ENCODE measurements around the gene NUDT14.

NUDT14 gene

DNA sequence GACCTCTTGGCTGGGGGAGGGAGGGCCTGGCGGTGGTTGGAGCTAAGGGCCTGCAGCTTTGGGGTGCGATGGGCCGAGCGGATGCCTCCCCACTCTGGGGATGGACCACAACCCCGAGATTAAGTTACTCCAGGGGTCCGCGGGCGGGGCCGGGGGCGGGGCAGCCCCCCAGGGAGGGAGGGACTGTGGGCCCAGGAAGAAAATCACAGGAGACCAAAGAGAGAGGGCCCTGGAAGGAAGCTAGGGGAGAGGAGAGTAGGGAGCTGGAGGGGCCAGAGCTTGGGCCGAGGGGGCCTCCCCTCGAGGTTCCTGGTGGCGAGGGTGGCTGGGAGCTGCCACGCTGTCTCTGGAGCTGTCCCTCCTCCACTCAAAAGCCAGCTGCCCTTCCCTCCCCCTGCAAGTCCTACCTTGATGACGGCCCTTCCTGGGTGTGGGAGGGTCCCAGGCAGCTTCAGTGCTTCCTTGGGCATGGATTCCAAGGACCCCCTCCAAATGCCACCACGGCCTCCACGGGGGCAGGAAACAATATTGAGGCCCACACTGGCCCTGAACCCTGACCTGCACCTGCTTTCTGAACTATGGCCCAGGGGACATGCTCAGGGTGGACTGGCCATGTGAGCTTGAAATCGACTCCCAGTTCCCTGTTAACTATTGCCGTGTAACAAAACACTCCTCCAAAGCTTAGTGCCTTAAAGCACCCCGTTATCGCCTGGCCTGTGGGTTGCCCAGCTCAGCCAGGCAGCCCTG, 610 bp upstream of the NUDT14 start:
- H3K9me3 Mint-ChIP-seq, result no peaks in the 10 kb centered on the region
- H3K4me1 Mint-ChIP-seq, result peaks cover 9% of the 10 kb centered on the region
- peak overlapping the region; percentile 72 to 84 (median 81) for H3K4me3 Mint-ChIP-seq
- H3K36me3 Mint-ChIP-seq (ENCODE audit: low read depth), result no peaks in the 10 kb centered on the region
- peak overlapping the region in 1 of 3 experiments; percentile 39 for H3K27ac Mint-ChIP-seq
- TF ChIP-seq CTCF (IDR thresholded peaks at IDR 0.05; ENCODE audit: unreplicated experiment in 3 of 3), result no peak
- H3K27me3 Mint-ChIP-seq (ENCODE audit: low read depth), result peaks cover 11% of the 10 kb centered on the region

GRCh38 chr14:105179191-105179590, 1.9 kb downstream of the NUDT14 start:
- H3K9me3 Mint-ChIP-seq, result no peaks in the 10 kb centered on the region
- H3K27me3 Mint-ChIP-seq (ENCODE audit: low read depth), result peaks cover 11% of the 10 kb centered on the region
- H3K4me3 Mint-ChIP-seq, result no peak overlapping the region
- TF ChIP-seq CTCF (IDR thresholded peaks at IDR 0.05; ENCODE audit: unreplicated experiment in 3 of 3), result no peak
- no peak overlapping the region for H3K27ac Mint-ChIP-seq
- H3K4me1 Mint-ChIP-seq, result peaks cover 9% of the 10 kb centered on the region
- H3K36me3 Mint-ChIP-seq (ENCODE audit: low read depth), result no peaks in the 10 kb centered on the region

DNA sequence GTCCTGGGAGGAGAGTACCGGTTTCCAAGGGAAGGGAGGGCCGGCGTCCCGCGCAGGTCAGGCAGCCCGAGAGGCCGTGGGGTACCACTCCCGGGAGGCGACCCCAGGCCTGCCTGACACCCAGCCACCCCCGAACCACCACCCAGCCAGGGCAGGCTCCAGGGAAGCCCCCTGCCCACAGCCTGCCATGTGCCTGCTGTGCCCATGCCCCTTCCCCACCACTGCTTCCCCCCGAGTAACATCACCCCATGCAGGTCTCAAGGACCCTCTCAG, 2.3 kb downstream of the NUDT14 start:
- peak overlapping the region; percentile 61 to 79 (median 69) for H3K4me3 Mint-ChIP-seq
- no peaks in the 10 kb centered on the region for H3K36me3 Mint-ChIP-seq (ENCODE audit: low read depth)
- peaks cover 11% of the 10 kb centered on the region for H3K27me3 Mint-ChIP-seq (ENCODE audit: low read depth)
- TF ChIP-seq CTCF (IDR thresholded peaks at IDR 0.05; ENCODE audit: unreplicated experiment in 3 of 3), result no peak
- H3K27ac Mint-ChIP-seq, result no peak overlapping the region
- H3K9me3 Mint-ChIP-seq, result no peaks in the 10 kb centered on the region
- H3K4me1 Mint-ChIP-seq, result peaks cover 9% of the 10 kb centered on the region

DNA sequence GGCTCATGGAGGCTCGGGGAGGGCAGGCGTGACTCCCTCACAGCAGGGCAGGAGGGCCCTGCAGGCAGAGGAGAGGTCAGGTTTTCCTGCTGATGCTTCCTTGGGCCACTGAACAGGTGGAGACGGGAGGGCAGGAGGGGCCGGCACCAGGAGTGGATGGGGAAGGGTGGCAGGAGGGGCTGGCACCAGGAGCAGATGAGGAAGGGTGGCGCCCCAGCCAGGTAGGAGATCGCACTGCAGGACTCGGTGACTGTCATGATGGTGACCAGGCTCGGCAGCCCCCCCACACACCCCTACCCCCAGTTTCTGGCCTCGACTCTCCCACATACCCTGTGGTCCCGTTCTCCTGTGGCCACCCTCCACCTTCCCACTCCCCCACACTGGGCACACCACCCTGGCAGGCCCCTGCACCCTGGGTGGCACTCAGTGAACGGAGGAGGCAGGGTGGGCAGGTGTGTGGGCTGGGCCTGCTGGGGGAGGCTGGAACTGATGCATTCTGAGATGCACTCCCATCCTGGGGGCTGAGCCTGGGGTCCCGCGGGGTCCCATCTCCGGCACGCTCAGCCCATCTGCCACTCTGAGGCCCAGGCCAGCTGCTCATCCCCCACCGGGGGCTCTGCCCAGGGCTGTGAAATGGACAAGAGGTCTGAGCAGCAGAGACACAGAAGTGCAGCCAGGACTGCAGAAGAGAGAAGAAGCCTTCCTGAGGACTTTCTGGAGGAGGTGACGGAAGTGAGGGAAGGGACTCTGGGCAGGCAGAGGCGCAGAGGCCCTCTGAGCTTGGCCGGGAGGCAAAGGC, 2.8 kb downstream of the NUDT14 start:
- peak overlapping the region; percentile 61 to 79 (median 69) for H3K4me3 Mint-ChIP-seq
- TF ChIP-seq CTCF (IDR thresholded peaks at IDR 0.05; ENCODE audit: unreplicated experiment in 3 of 3), result no peak
- no peaks in the 10 kb centered on the region for H3K9me3 Mint-ChIP-seq
- H3K4me1 Mint-ChIP-seq, result peaks cover 8% of the 10 kb centered on the region
- H3K36me3 Mint-ChIP-seq (ENCODE audit: low read depth), result no peaks in the 10 kb centered on the region
- H3K27me3 Mint-ChIP-seq (ENCODE audit: low read depth), result peaks cover 6% of the 10 kb centered on the region
- no peak overlapping the region for H3K27ac Mint-ChIP-seq

- no peak overlapping the region for H3K27ac Mint-ChIP-seq
Observed at GRCh38 chr14:105177082-105177481, 4.0 kb downstream of the NUDT14 start.

More at GRCh38 chr14:105177082-105177481, 4.0 kb downstream of the NUDT14 start:
- no peaks in the 10 kb centered on the region for H3K36me3 Mint-ChIP-seq (ENCODE audit: low read depth)
- no peaks in the 10 kb centered on the region for H3K9me3 Mint-ChIP-seq
- H3K27me3 Mint-ChIP-seq (ENCODE audit: low read depth), result peaks cover 2% of the 10 kb centered on the region
- H3K4me1 Mint-ChIP-seq, result peaks cover 1% of the 10 kb centered on the region
- no peak overlapping the region for H3K4me3 Mint-ChIP-seq
- TF ChIP-seq CTCF (IDR thresholded peaks at IDR 0.05; ENCODE audit: unreplicated experiment in 3 of 3), result no peak

Data from nephron (organoid).